ENCODE results near the gene ZNF2.
A peak's percentile ranks its signal among the peaks of the same experiment; 100 is the strongest.

The ZNF2 gene

GRCh38 chr2:95165030-95165370 lies 609 bp upstream of the ZNF2 start:
- peak overlapping the region; percentile 99 for H3K4me3 ChIP-seq (ENCODE audit: low read depth, low read length)
- peak overlapping the region; percentile 99 for H3K27ac ChIP-seq
- in situ Hi-C loops (cut with HindIII; ENCODE audit: low pct_ligation_motif_present, low sequenced_read_pairs), result no loop called here
- DNase-seq, result no peak
- H3K36me3 ChIP-seq (replicated peaks), result no peaks in the 10 kb centered on the region
- TF ChIP-seq CTCF (IDR thresholded peaks at IDR 0.05; ENCODE audit: low read depth, low read length, missing control alignments), result no peak
- no peaks in the 10 kb centered on the region for H3K27me3 ChIP-seq (replicated peaks)

GRCh38 chr2:95166065-95166763 lies 605 bp downstream of the ZNF2 start:
- peak overlapping the region; percentile 99 for H3K4me3 ChIP-seq (ENCODE audit: low read depth, low read length)
- H3K27ac ChIP-seq, result peak overlapping the region; percentile 99
- in situ Hi-C loops (cut with HindIII; ENCODE audit: low pct_ligation_motif_present, low sequenced_read_pairs), result no loop called here
- no peak for DNase-seq
- H3K27me3 ChIP-seq (replicated peaks), result no peaks in the 10 kb centered on the region
- no peaks in the 10 kb centered on the region for H3K36me3 ChIP-seq (replicated peaks)
- no peak for TF ChIP-seq CTCF (IDR thresholded peaks at IDR 0.05; ENCODE audit: low read depth, low read length, missing control alignments)

- DNase-seq, result no peak
- Histone ChIP-seq H3K36me3 (replicated peaks) (no peaks in the 10 kb centered on the region), H3K27me3 (replicated peaks) (no peaks in the 10 kb centered on the region), H3K4me3 (ENCODE audit: low read depth, low read length) (no peak overlapping the region), H3K27ac (no peak overlapping the region)
- in situ Hi-C loops (cut with HindIII; ENCODE audit: low pct_ligation_motif_present, low sequenced_read_pairs), result no loop called here
- TF ChIP-seq CTCF (IDR thresholded peaks at IDR 0.05; ENCODE audit: low read depth, low read length, missing control alignments), result no peak
Observed at GRCh38 chr2:95171902-95172301, 6.3 kb downstream of the ZNF2 start.

- H3K4me3 ChIP-seq (ENCODE audit: low read depth, low read length), result no peak overlapping the region
- TF ChIP-seq CTCF (IDR thresholded peaks at IDR 0.05; ENCODE audit: low read depth, low read length, missing control alignments), result no peak
- H3K27ac ChIP-seq, result no peak overlapping the region
- H3K36me3 ChIP-seq (replicated peaks), result peaks cover 3% of the 10 kb centered on the region
- H3K27me3 ChIP-seq (replicated peaks), result no peaks in the 10 kb centered on the region
- no peak for DNase-seq
- in situ Hi-C loops (cut with HindIII; ENCODE audit: low pct_ligation_motif_present, low sequenced_read_pairs), result no loop called here
Observed at GRCh38 chr2:95174031-95174542, 8.5 kb downstream of the ZNF2 start.

GRCh38 chr2:95179451-95179850 lies 13.8 kb downstream of the ZNF2 start:
- TF ChIP-seq CTCF (IDR thresholded peaks at IDR 0.05; ENCODE audit: low read depth, low read length, missing control alignments), result no peak
- Histone ChIP-seq H3K4me3 (ENCODE audit: low read depth, low read length) (no peak overlapping the region), H3K27ac (no peak overlapping the region), H3K36me3 (replicated peaks) (peaks cover 30% of the 10 kb centered on the region), H3K27me3 (replicated peaks) (no peaks in the 10 kb centered on the region)
- no peak for DNase-seq
- in situ Hi-C loops (cut with HindIII; ENCODE audit: low pct_ligation_motif_present, low sequenced_read_pairs), result no loop called here

GRCh38 chr2:95181774-95182173 lies 16.2 kb downstream of the ZNF2 start:
- Histone ChIP-seq H3K36me3 (replicated peaks) (peaks cover 30% of the 10 kb centered on the region), H3K27ac (no peak overlapping the region), H3K27me3 (replicated peaks) (no peaks in the 10 kb centered on the region), H3K4me3 (ENCODE audit: low read depth, low read length) (no peak overlapping the region)
- TF ChIP-seq CTCF (IDR thresholded peaks at IDR 0.05; ENCODE audit: low read depth, low read length, missing control alignments), result no peak
- DNase-seq, result no peak
- in situ Hi-C loops (cut with HindIII; ENCODE audit: low pct_ligation_motif_present, low sequenced_read_pairs), result no loop called here

All from brain microvascular endothelial cell (primary cell).